Mammary epithelial cell (primary cell): ENCODE results near the gene XPA.

ENCODE experiments used
- EZH2 ChIP-seq: IDR thresholded peaks from 2 replicates; pipeline ENCODE4 v1.6.1; 2012; ENCODE audit warnings: low read length, inconsistent platforms, borderline replicate concordance
- TF ChIP-seq, protein P1 (sequence below), 2 donors: IDR thresholded peaks in 1 of 2; conservative IDR thresholded peaks in 1 of 2; 2 replicates each; pipeline ENCODE4 v1.5.1; 2011 to 2012; ENCODE audit warnings: inconsistent platforms in 2 of 2, low read length in 2 of 2, mild to moderate bottlenecking in 2 of 2, control low read depth in 1 of 2, low read depth in 1 of 2; ENCODE audit not compliant: insufficient read depth in 1 of 2; ENCODE audit errors: extremely low read depth in 1 of 2

DNA sequence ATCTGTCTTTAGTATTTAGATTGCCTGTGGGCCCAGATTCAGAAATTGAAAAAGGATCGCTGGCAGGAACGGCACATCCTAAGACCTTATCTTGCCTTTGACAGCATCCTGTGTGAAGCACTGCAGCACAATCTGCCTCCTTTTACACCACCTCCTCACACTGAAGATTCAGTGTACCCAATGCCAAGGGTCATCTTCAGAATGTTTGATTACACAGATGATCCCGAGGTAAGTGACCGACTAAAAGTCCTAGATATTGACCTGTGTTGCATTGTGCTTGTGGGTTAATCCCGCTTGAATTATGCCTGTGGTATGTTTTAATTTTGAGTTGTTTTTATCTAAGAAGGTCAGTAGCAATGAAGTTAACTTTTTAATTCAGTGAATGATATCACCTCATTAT is 49.1 kb downstream of the XPA start:
- TF ChIP-seq, protein P1, sequence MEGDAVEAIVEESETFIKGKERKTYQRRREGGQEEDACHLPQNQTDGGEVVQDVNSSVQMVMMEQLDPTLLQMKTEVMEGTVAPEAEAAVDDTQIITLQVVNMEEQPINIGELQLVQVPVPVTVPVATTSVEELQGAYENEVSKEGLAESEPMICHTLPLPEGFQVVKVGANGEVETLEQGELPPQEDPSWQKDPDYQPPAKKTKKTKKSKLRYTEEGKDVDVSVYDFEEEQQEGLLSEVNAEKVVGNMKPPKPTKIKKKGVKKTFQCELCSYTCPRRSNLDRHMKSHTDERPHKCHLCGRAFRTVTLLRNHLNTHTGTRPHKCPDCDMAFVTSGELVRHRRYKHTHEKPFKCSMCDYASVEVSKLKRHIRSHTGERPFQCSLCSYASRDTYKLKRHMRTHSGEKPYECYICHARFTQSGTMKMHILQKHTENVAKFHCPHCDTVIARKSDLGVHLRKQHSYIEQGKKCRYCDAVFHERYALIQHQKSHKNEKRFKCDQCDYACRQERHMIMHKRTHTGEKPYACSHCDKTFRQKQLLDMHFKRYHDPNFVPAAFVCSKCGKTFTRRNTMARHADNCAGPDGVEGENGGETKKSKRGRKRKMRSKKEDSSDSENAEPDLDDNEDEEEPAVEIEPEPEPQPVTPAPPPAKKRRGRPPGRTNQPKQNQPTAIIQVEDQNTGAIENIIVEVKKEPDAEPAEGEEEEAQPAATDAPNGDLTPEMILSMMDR (conservative IDR thresholded peaks at IDR 0.05 in 1 of 2, IDR thresholded peaks at IDR 0.05 in 1 of 2; ENCODE audit: extremely low read depth in 1 of 2, insufficient read depth in 1 of 2, low read depth in 1 of 2, low read length in 2 of 2): no peak
- TF ChIP-seq EZH2: no peak
